H1 (cell line): ENCODE measurements around the gene MVK. TPM values are rescaled to one million over a fixed set of nuclear protein-coding genes. Genes with fewer than 3 reads are reported as not detected.

ENCODE experiments used
- CTBP2 ChIP-seq: IDR thresholded peaks from 2 replicates; pipeline ENCODE4 v1.7.0; 2011; ENCODE audit warnings: borderline replicate concordance, mild to moderate bottlenecking, moderate library complexity, mixed read lengths, low read length; ENCODE audit not compliant: insufficient read depth, insufficient read length
- GABPA ChIP-seq: IDR thresholded peaks from 2 replicates; pipeline ENCODE4 v1.6.1; 2011; ENCODE audit warnings: mild to moderate bottlenecking, low read length, moderate library complexity, borderline replicate concordance; ENCODE audit not compliant: insufficient read depth
- ZNF274 ChIP-seq: IDR thresholded peaks from 2 replicates; pipeline ENCODE4 v1.7.0; 2012; ENCODE audit warnings: low read length, borderline replicate concordance; ENCODE audit errors: extremely low read depth
- polyA plus RNA-seq, 7 experiments: library from polyadenylated mRNA; depleted of rRNA in 3 of 7; stranded (reverse) in 5 of 7; unstranded in 2 of 7; fragments of >200 nt in 5 of 7; fragments of 200-250 nt in 2 of 7; gene quantifications; 1 replicate in 5 of 7; 2 replicates in 1 of 7; 4 replicates in 1 of 7; pipeline versions ENCODE4 v1.2.1 to v1.2.3, GENCODE V29; 2011 to 2013; ENCODE audit warnings: missing spikeins in 2 of 7, mixed read lengths in 2 of 7
- total RNA-seq: library from RNA; stranded (reverse); fragmentation: NEBNext Ultra II Directional; extraction: Animal tissue kit (Norgen Biotek cat#: 25700); gene quantifications from 2 replicates; pipeline ENCODE4 v1.2.1, GENCODE V29; 2021

MVK gene
- total and polyA plus RNA-seq, 2 of the 8 experiments (the other 6 are each of a cell fraction or from before 2014, with no cell fraction given) = 15.7 to 20.9 TPM

DNA sequence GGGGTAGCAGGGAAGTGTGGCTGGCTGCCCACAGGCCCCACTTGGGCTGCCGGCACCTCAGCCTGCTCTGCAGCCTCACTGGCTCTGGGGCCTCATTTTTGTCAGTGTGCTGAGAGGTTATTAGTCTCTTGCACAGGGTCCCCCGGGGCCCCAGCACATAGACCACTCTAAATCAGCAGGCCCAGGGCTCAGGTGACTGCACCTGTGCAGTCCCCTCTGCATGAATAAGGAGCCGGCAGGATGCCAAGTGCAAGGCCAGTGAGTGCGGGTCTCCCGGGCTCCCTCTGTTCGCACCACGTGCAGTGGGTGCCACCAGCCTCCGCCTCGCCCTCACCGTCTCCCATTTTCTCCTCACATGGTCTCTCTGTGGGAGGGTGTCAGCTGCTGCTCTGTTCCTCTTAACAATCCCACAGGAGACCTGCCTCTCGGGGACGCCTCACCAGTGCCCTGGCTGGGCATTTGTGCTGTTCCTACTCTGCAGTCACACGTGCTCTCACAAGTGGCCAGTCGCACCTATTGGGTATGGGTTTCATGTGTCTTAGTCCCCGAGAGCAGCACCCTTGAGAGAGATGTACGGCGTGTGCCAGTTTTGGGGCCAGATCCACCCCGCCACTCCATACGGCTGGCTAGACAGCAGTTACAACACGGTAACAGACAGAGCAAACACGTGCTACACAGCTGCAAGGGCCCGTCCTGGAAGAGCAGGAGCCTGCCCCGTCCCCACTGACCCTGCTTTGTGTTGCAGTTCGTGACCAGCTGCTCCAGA, 40.7 kb upstream of the MVK start (continued):
- no peak for TF ChIP-seq ZNF274
- TF ChIP-seq CTBP2 = no peak
- TF ChIP-seq GABPA = no peak
